HEK293 (cell line): ENCODE data around the gene LRRC32.

Experiments
- CTCF ChIA-PET: fragments of 350-600 bp; formaldehyde crosslinking; extraction: SDS; loops from one replicate; lab custom pipeline; 2021; ENCODE audit warnings: antibody characterized with exemption; lab: Yijun Ruan, JAX
- POLR2A ChIA-PET: fragments of 300-600 bp; formaldehyde crosslinking; extraction: SDS; loops from one replicate; lab custom pipeline; 2020; ENCODE audit warnings: antibody characterized with exemption, inconsistent platforms; lab: Yijun Ruan, JAX
- H3K27ac ChIP-seq: fragments of 200-500 bp; sonication (Bioruptor generic); 2 replicates; pipeline ENCODE4 v1.5.1; 2014; ENCODE audit warnings: low read depth, low read length, control low read depth, inconsistent platforms; ENCODE audit errors: extremely low read depth
- H3K36me3 ChIP-seq, 2 experiments: fragments of 200-500 bp in 1 of 2; sonication (Bioruptor generic) in 1 of 2; 1 replicate in 1 of 2; 2 replicates in 1 of 2; pipeline ENCODE4 v1.5.1; 2014 to 2017; ENCODE audit warnings: inconsistent platforms in 2 of 2, low read length in 2 of 2; ENCODE audit not compliant: control insufficient read depth in 2 of 2, insufficient read depth in 1 of 2
- H3K4me1 ChIP-seq: fragments of 200-500 bp; sonication (Bioruptor generic); 2 replicates; pipeline ENCODE4 v1.5.1; 2014; ENCODE audit warnings: mild to moderate bottlenecking, low read length, inconsistent platforms; ENCODE audit not compliant: control insufficient read depth, insufficient read depth
- H3K4me3 ChIP-seq: 2 replicates; pipeline ENCODE4 v1.5.1; 2011; ENCODE audit warnings: low read depth, mild to moderate bottlenecking, control low read depth, low read length, moderate library complexity
- H3K9me3 ChIP-seq: fragments of 200-500 bp; sonication (Bioruptor generic); 2 replicates; pipeline ENCODE4 v1.5.1; 2014; ENCODE audit warnings: low read depth, low read length, inconsistent platforms; ENCODE audit not compliant: control insufficient read depth, insufficient read depth
- OSR2 ChIP-seq: fragments of 450-650 bp; formaldehyde crosslinking; IDR thresholded peaks from 2 replicates; pipeline ENCODE4 v1.5.1; 2016; ENCODE audit warnings: missing biosample characterization, missing genetic modification characterization
- PRDM1 ChIP-seq: fragments of 450-650 bp; formaldehyde crosslinking; IDR thresholded peaks from 2 replicates; pipeline ENCODE4; 2016; ENCODE audit warnings: missing biosample characterization, missing genetic modification characterization
- SP3 ChIP-seq: fragments of 450-650 bp; formaldehyde crosslinking; IDR thresholded peaks from 2 replicates; pipeline ENCODE4 v1.5.1; 2016; ENCODE audit warnings: missing biosample characterization, missing genetic modification characterization
- ZBTB17 ChIP-seq: fragments of 450-650 bp; formaldehyde crosslinking; IDR thresholded peaks from 2 replicates; pipeline ENCODE4 v1.5.1; 2016; ENCODE audit warnings: missing biosample characterization, missing genetic modification characterization
- ZNF132 ChIP-seq: fragments of 450-650 bp; formaldehyde crosslinking; IDR thresholded peaks from 2 replicates; pipeline ENCODE4 v1.5.1; 2017; ENCODE audit warnings: missing biosample characterization, missing genetic modification characterization, borderline replicate concordance
- ZNF138 ChIP-seq: fragments of 450-650 bp; formaldehyde crosslinking; IDR thresholded peaks from 2 replicates; pipeline ENCODE4 v1.5.1; 2016; ENCODE audit warnings: missing biosample characterization, missing genetic modification characterization, borderline replicate concordance
- ZNF169 ChIP-seq: fragments of 450-650 bp; formaldehyde crosslinking; IDR thresholded peaks from 2 replicates; pipeline ENCODE4 v1.5.1; 2016; ENCODE audit warnings: missing biosample characterization, missing genetic modification characterization
- ZNF221 ChIP-seq: fragments of 450-650 bp; formaldehyde crosslinking; IDR thresholded peaks from 2 replicates; pipeline ENCODE4 v1.5.1; 2017; ENCODE audit warnings: missing biosample characterization, missing genetic modification characterization, borderline replicate concordance
- ZNF266 ChIP-seq: fragments of 450-650 bp; formaldehyde crosslinking; IDR thresholded peaks from 2 replicates; pipeline ENCODE4 v1.5.1; 2016; ENCODE audit warnings: missing biosample characterization, missing genetic modification characterization, low read depth
- ZNF341 ChIP-seq: fragments of 450-650 bp; formaldehyde crosslinking; IDR thresholded peaks from 2 replicates; pipeline ENCODE4; 2016; ENCODE audit warnings: low read depth, missing biosample characterization, missing genetic modification characterization
- ZNF473 ChIP-seq: fragments of 450-650 bp; formaldehyde crosslinking; IDR thresholded peaks from 2 replicates; pipeline ENCODE4 v1.5.1; 2017; ENCODE audit warnings: missing biosample characterization, missing genetic modification characterization
- ZNF48 ChIP-seq: fragments of 450-650 bp; formaldehyde crosslinking; IDR thresholded peaks from 2 replicates; pipeline ENCODE4 v1.5.1; 2016; ENCODE audit warnings: missing biosample characterization, missing genetic modification characterization
- ZNF610 ChIP-seq: fragments of 450-650 bp; formaldehyde crosslinking; IDR thresholded peaks from 2 replicates; pipeline ENCODE4 v1.5.1; 2016; ENCODE audit warnings: missing biosample characterization, missing genetic modification characterization, borderline replicate concordance
- ZNF621 ChIP-seq: fragments of 450-650 bp; formaldehyde crosslinking; IDR thresholded peaks from 2 replicates; pipeline ENCODE4 v1.5.1; 2017; ENCODE audit warnings: missing biosample characterization, missing genetic modification characterization
- ZNF768 ChIP-seq: fragments of 450-650 bp; formaldehyde crosslinking; IDR thresholded peaks from 2 replicates; pipeline ENCODE4 v1.5.1; 2018; ENCODE audit warnings: missing biosample characterization, mild to moderate bottlenecking, missing genetic modification characterization
- ZNF776 ChIP-seq: fragments of 450-650 bp; formaldehyde crosslinking; IDR thresholded peaks from 2 replicates; pipeline ENCODE4 v1.5.0; 2017; ENCODE audit warnings: missing biosample characterization, missing genetic modification characterization, borderline replicate concordance
- ZNF791 ChIP-seq: fragments of 450-650 bp; formaldehyde crosslinking; IDR thresholded peaks from 2 replicates; pipeline ENCODE4 v1.5.1; 2016; ENCODE audit warnings: missing biosample characterization, missing genetic modification characterization
- ZNF830 ChIP-seq: fragments of 450-650 bp; IDR thresholded peaks from 2 replicates; pipeline ENCODE4 v1.5.0; 2018; ENCODE audit warnings: missing biosample characterization, missing genetic modification characterization, low read depth, mild to moderate bottlenecking, moderate library complexity
- ZNF843 ChIP-seq: fragments of 450-650 bp; formaldehyde crosslinking; IDR thresholded peaks from 2 replicates; pipeline ENCODE4 v1.5.1; 2016; ENCODE audit warnings: missing biosample characterization, missing genetic modification characterization
- TF ChIP-seq, protein P1 (sequence below): fragments of 450-650 bp; formaldehyde crosslinking; IDR thresholded peaks from 2 replicates; pipeline ENCODE4; 2016; ENCODE audit warnings: missing biosample characterization, missing genetic modification characterization
- TF ChIP-seq, protein P2 (sequence below): fragments of 450-650 bp; formaldehyde crosslinking; IDR thresholded peaks from 2 replicates; pipeline ENCODE4 v1.5.1; 2016; ENCODE audit warnings: missing biosample characterization, missing genetic modification characterization
- TF ChIP-seq, protein P3 (sequence below): fragments of 450-650 bp; formaldehyde crosslinking; IDR thresholded peaks from 2 replicates; pipeline ENCODE4 v1.5.1; 2016; ENCODE audit warnings: missing biosample characterization, missing genetic modification characterization
- TF ChIP-seq, protein P4 (sequence below): fragments of 450-650 bp; formaldehyde crosslinking; IDR thresholded peaks from 2 replicates; pipeline ENCODE4 v1.5.1; 2017; ENCODE audit warnings: missing biosample characterization, missing genetic modification characterization
- TF ChIP-seq, protein P5 (sequence below): fragments of 450-650 bp; formaldehyde crosslinking; IDR thresholded peaks from 2 replicates; pipeline ENCODE4 v1.5.0; 2017; ENCODE audit warnings: missing biosample characterization, missing genetic modification characterization, borderline replicate concordance
- TF ChIP-seq, protein P6 (sequence below): fragments of 450-650 bp; formaldehyde crosslinking; IDR thresholded peaks from 2 replicates; pipeline ENCODE4 v1.5.1; 2016; ENCODE audit warnings: missing biosample characterization, missing genetic modification characterization

Gene LRRC32

DNA sequence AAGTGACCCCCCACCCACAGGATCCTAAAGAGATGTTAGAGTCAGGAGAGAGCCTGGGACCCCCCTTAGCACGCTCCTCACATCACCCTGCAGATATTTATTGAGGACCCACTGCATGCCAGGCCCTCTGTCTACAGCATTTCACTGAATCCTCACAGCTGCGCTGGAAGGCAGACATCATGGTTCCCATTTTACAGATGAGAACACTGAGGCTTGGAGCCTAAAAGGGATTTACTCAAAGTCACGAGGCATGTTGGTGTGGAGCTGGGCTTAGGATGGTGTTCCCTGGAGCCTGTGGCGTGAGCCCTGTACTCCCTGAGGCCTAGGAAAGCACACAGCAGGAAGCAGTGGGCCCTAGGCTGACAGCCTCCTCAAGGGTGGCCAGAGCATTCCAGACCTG is 39.2 kb upstream of the LRRC32 start:
- no peaks in the 10 kb centered on the region for H3K9me3 ChIP-seq
- CTCF ChIA-PET = interaction anchor here (2.2 kb wide), 1 partner anchor 12 kb away, joined by 7 read pairs; no protein-coding TSS in a partner anchor
- no peak overlapping the region for H3K27ac ChIP-seq
- H3K36me3 ChIP-seq = no peaks in the 10 kb centered on the region
- H3K4me3 ChIP-seq = no peak overlapping the region
- POLR2A ChIA-PET = no interaction called here
- TF ChIP-seq SP3 (tag by site-specific recombination) (no peak), ZNF791 (tag by site-specific recombination) (no peak), ZBTB17 (tag by site-specific recombination) (no peak), ZNF266 (tag by site-specific recombination) (no peak), ZNF621 (tag by site-specific recombination) (no peak), ZNF138 (no peak), ZNF473 (tag by site-specific recombination) (no peak), ZNF843 (tag by site-specific recombination) (no peak)
- TF ChIP-seq, protein P1, sequence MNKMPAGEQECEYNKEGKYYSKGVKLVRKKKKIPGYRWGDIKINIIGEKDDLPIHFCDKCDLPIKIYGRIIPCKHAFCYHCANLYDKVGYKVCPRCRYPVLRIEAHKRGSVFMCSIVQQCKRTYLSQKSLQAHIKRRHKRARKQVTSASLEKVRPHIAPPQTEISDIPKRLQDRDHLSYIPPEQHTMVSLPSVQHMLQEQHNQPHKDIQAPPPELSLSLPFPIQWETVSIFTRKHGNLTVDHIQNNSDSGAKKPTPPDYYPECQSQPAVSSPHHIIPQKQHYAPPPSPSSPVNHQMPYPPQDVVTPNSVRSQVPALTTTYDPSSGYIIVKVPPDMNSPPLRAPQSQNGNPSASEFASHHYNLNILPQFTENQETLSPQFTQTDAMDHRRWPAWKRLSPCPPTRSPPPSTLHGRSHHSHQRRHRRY (tag by site-specific recombination) = no peak
- TF ChIP-seq, all 188 proteins: peak for 0
- no peaks in the 10 kb centered on the region for H3K4me1 ChIP-seq

DNA sequence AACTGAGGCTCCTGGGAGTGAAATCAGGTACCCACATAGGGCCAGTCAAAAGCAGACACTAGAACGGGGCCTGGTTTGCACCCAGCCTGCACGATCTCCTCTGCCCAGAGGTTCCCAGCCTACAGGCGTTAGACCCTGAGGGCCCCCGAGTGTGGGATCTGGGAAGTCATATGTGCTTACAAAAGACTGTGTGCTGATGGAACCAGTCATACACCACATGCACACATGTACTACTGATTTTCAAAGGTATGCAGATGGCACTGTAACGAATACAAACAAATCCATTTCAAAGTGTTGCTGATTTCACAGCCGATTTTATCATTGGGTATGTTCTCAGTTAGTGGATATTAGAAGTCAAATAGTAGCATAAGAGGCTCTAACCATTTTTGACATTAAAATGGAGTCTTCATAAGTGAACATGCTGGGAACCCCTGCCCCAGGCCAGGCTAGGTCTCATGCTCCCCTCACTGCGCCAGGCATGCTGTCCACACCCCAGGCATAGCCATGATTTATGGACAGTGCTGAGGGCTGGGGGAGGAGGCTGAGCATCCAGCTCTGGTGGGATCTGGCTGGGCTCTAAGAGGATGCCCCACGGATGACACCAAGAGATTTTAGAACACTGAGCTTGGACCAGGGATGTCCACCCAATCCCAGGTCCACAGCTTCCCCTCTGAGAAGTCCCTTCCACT is 38.6 kb upstream of the LRRC32 start:
- Histone ChIP-seq H3K36me3 (no peaks in the 10 kb centered on the region), H3K27ac (no peak overlapping the region)
- POLR2A ChIA-PET = no interaction called here
- TF ChIP-seq, protein P2, sequence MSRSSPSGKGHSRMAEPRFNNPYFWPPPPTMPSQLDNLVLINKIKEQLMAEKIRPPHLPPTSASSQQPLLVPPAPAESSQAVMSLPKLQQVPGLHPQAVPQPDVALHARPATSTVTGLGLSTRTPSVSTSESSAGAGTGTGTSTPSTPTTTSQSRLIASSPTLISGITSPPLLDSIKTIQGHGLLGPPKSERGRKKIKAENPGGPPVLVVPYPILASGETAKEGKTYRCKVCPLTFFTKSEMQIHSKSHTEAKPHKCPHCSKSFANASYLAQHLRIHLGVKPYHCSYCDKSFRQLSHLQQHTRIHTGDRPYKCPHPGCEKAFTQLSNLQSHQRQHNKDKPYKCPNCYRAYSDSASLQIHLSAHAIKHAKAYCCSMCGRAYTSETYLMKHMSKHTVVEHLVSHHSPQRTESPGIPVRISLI = no peak
- TF ChIP-seq, protein P3, sequence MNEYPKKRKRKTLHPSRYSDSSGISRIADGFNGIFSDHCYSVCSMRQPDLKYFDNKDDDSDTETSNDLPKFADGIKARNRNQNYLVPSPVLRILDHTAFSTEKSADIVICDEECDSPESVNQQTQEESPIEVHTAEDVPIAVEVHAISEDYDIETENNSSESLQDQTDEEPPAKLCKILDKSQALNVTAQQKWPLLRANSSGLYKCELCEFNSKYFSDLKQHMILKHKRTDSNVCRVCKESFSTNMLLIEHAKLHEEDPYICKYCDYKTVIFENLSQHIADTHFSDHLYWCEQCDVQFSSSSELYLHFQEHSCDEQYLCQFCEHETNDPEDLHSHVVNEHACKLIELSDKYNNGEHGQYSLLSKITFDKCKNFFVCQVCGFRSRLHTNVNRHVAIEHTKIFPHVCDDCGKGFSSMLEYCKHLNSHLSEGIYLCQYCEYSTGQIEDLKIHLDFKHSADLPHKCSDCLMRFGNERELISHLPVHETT = no peak
- TF ChIP-seq, protein P4, sequence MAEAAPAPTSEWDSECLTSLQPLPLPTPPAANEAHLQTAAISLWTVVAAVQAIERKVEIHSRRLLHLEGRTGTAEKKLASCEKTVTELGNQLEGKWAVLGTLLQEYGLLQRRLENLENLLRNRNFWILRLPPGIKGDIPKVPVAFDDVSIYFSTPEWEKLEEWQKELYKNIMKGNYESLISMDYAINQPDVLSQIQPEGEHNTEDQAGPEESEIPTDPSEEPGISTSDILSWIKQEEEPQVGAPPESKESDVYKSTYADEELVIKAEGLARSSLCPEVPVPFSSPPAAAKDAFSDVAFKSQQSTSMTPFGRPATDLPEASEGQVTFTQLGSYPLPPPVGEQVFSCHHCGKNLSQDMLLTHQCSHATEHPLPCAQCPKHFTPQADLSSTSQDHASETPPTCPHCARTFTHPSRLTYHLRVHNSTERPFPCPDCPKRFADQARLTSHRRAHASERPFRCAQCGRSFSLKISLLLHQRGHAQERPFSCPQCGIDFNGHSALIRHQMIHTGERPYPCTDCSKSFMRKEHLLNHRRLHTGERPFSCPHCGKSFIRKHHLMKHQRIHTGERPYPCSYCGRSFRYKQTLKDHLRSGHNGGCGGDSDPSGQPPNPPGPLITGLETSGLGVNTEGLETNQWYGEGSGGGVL (tag by site-specific recombination) = no peak
- TF ChIP-seq ZNF221 (tag by site-specific recombination) (no peak), OSR2 (tag by site-specific recombination) (no peak), ZNF768 (no peak), ZNF169 (tag by site-specific recombination) (no peak), ZNF776 (tag by site-specific recombination) (no peak), ZNF132 (tag by site-specific recombination) (no peak), PRDM1 (no peak), ZNF341 (tag by site-specific recombination) (no peak), ZNF48 (tag by site-specific recombination) (no peak), ZNF830 (tag by site-specific recombination) (no peak), ZNF610 (no peak)
- TF ChIP-seq, protein P5, sequence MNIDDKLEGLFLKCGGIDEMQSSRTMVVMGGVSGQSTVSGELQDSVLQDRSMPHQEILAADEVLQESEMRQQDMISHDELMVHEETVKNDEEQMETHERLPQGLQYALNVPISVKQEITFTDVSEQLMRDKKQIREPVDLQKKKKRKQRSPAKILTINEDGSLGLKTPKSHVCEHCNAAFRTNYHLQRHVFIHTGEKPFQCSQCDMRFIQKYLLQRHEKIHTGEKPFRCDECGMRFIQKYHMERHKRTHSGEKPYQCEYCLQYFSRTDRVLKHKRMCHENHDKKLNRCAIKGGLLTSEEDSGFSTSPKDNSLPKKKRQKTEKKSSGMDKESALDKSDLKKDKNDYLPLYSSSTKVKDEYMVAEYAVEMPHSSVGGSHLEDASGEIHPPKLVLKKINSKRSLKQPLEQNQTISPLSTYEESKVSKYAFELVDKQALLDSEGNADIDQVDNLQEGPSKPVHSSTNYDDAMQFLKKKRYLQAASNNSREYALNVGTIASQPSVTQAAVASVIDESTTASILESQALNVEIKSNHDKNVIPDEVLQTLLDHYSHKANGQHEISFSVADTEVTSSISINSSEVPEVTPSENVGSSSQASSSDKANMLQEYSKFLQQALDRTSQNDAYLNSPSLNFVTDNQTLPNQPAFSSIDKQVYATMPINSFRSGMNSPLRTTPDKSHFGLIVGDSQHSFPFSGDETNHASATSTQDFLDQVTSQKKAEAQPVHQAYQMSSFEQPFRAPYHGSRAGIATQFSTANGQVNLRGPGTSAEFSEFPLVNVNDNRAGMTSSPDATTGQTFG (tag by site-specific recombination) = no peak
- TF ChIP-seq, protein P6, sequence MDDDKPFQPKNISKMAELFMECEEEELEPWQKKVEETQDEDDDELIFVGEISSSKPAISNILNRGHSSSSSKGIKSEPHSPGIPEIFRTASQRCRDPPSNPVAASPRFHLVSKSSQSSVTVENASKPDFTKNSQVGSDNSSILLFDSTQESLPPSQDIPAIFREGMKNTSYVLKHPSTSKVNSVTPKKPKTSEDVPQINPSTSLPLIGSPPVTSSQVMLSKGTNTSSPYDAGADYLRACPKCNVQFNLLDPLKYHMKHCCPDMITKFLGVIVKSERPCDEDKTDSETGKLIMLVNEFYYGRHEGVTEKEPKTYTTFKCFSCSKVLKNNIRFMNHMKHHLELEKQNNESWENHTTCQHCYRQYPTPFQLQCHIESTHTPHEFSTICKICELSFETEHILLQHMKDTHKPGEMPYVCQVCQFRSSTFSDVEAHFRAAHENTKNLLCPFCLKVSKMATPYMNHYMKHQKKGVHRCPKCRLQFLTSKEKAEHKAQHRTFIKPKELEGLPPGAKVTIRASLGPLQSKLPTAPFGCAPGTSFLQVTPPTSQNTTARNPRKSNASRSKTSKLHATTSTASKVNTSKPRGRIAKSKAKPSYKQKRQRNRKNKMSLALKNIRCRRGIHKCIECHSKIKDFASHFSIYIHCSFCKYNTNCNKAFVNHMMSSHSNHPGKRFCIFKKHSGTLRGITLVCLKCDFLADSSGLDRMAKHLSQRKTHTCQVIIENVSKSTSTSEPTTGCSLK (tag by site-specific recombination) = no peak

More for the DNA sequence above, 38.6 kb upstream of the LRRC32 start:
- Histone ChIP-seq H3K4me3 (no peak overlapping the region), H3K4me1 (no peaks in the 10 kb centered on the region), H3K9me3 (no peaks in the 10 kb centered on the region)
- CTCF ChIA-PET = interaction anchor here (2.2 kb wide), 1 partner anchor 13 kb away, joined by 7 read pairs; no protein-coding TSS in a partner anchor
